Islet precursor cell (in vitro differentiated cells): Measurements from ENCODE around the gene CREB1.
A peak's percentile ranks its signal among the peaks of the same experiment; 100 is the strongest.
"Not testable (repeated sequence)": the region's sequence is repeated elsewhere in the genome, so short reads cannot be mapped to it uniquely, and the experiment has no call there.

Experiments
- DNase-seq: peaks from one replicate; pipeline ENCODE4 v3.0.0-alpha.2; 2018

Gene CREB1

DNA sequence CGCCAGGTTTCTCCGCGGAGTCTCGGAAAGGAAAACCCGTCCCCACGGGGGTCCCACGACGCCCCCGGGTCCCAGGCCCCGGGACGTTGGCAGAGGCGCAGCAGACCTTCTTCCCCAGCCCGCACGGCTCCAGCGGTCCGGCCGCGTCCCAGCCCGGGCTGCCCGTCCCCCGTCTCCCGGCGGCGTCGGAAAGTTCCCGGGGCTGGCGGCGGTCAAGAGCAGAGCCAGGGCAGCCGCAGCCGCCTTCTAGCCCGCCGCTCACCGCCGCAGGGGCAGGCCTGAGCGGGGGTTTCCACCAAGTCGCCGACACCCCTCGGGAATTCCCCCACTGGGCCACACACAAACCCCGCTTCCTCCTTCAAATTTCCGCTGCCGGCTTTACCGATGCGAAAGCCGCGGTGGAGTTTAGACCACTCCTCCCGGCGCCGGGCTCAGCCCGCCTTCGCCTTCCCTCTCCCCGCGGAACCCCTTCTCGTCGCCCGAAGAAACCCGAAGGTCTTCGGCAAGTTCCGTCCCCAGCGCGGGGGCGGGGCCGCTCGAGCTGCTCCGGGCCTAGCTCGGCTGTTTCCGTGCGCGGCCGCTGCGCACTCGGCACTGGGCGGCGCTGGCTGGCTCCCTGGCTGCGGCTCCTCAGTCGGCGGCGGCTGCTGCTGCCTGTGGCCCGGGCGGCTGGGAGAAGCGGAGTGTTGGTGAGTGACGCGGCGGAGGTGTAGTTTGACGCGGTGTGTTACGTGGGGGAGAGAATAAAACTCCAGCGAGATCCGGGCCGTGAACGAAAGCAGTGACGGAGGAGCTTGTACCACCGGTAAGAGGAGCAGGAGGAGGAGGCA lies at the start of gene CREB1:
Gene CREB1, plus strand, starts transcription at position 633 of the 830 bp plus-strand sequence. CDS start 25,674 bp downstream, outside the sequence.
- DNase-seq, result peak; percentile 99

- DNase-seq, result no peak
Observed at GRCh38 chr2:207480521-207481040, 49.2 kb upstream of the CREB1 start.

DNA sequence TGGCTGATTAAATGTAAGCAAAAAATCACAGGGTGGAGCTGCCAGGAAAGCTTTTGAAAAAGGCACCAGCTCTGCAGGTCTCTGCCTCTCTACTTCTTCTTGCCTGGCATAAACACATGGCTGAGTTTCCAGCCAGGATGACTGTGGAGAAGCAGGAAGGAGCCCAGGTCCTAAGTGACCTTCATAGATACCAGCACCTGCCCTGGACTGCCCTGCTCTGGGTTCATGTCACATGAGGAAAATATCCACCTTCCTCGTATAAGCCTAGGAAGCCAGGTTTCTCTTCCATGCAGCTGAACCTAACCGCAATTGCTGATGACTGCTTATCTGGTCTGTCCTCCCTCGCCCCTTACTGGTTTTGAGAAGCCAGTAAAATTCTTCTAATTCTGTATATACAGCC lies 47.8 kb upstream of the CREB1 start:
- no peak for DNase-seq

DNA sequence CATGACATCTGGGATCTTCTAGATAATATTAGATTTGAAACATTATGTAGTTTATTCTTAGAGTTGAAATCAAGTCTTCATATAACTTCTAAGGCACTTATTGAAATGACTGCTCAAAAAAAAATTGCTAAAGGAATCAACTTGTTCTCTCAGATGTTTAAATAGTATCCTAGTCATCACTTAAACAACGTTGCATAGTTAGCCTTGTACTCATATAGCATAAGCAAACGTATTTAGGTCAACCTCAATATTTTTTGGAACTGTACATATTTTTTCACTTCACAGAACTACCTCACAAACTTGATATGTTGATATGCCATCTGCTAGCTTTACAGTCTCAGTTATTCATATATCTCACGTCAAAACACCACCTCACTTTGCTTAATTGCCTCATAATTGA lies 47.1 kb upstream of the CREB1 start:
- DNase-seq, result no peak

GRCh38 chr2:207483066-207483465 lies 46.7 kb upstream of the CREB1 start:
- DNase-seq, result no peak

GRCh38 chr2:207483477-207483876 lies 46.3 kb upstream of the CREB1 start:
- DNase-seq, result no peak

GRCh38 chr2:207484444-207485391 lies 45.0 kb upstream of the CREB1 start:
- no peak for DNase-seq

DNA sequence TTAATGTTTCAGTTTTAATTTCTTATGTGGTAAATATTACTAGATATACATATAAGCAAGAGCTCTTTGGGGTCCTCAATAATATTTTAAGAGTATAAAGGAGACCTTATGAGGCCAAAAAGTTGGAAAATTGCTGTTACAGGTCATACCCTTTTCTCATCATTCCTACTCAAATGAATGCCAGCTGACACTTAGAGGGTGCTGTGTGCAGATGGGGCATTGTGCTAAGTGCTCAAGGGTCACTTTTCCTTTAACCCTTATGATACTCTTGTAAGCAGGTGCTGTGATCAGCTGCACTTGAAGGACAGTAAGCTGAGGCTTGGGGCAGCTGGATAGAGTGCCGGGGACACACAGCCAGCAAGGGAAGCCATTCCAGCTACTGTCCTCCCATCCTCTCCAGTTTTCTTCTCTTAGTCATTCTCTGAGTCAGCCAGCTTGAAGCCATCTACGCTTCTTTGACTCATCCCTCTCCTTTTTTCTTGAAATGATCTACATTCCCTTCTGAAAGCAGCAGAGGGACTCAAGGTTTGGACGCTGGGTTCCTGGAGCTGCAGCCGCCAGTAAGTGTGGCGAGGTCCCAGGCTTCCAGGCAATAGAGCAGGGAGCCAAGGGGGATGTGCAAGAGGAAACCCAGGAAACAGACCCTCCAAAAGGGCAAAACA lies 42.0 kb upstream of the CREB1 start:
- peak; percentile 86 for DNase-seq

DNA sequence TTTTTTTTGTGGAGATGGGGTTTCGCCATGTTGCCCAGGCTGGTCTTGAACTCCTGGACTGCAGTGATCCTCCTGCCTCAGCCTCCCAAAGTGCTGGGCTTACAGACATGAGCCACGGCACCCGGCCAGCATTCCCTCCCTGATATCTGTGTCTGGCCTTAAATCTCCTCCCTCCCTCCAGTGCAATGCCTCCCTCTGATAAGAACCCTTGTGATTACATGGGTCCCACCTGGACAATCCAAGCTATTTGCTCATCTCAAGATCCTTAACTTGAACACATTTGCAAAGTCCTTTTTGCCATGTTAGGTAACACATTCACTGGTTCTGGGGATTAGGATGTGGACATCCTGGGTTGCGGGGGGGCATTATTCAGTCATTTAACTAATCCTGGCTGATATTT lies 40.5 kb upstream of the CREB1 start:
- DNase-seq, result no peak

- no peak for DNase-seq
Observed at GRCh38 chr2:207490441-207490840, 39.3 kb upstream of the CREB1 start.

GRCh38 chr2:207491086-207491485 lies 38.7 kb upstream of the CREB1 start:
- peak; percentile 63 for DNase-seq

DNA sequence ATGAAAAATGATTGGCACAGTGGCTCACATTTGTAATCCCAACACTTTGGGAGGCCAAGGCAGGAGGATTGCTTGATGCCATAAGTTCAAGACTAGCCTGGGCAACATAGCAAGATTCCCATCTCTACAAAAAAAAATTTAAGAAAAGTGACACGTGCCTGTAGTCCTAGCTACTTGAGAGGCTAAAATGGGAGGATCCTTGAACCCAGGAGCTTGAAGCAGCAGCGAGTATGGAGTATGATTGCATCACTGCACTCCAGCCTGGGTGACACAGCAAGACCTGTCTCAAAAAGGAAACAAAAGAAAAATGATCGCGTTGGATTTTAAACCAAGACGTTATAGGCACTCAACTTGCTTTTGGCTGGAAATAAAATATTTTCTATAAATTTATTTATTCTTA lies 37.8 kb upstream of the CREB1 start:
- no peak for DNase-seq

DNA sequence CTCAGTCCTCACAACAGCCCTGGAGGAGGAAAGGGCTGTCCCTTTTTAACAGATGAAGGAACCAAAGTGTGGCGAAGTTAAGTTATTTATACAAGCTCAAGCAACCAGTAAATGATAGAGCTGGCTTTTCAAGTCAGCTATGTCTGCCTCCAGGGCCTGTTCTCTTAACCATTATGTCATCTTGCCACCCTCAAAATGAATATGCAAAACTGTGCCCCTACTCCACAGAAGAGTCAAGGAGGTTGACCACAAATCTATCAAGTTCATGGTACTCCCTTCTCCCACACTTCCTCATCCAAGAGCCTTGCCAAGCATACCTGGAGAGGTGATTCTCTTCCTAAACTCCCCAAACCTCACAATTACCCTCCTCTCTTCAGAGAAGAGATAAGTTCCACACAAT lies 37.3 kb upstream of the CREB1 start:
- no peak for DNase-seq

DNA sequence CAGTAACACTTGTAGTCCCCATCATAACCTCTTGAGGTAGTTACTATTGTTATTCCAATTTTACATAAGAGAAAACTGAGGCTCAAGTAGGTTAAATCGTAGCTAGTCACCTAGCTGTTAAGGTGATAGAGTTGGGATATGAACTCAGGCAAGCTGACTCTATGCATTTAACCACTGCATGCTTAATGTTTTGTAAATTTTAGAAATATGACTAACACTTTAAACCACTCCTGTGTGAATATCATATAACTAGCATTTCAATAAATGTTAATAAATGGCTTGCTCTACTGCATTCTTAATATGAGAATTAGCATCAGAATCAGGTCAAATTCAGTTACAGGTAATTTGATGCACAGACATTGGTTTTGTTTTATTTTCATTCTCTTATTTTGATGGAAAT lies 35.6 kb upstream of the CREB1 start:
- no peak for DNase-seq

DNA sequence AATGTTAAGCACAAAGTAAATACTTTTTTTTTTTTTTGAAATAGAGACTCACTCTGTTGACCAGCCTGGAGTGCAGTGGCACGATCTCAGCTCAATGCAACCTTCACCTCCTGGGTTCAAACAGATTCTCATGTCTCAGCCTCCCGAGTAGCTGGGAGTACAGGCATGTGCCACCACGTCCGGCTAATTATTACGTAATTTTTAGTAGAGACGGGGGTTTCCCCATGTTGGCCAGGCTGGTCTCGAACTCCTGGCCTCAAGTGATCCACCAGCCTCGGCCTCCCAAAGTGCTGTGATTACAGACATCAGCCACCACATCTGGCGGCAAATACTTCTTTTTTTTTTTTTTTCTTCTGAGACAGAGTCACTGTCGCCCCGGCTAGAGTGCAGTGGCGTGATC lies 32.8 kb upstream of the CREB1 start:
- not testable (repeated sequence) for DNase-seq

DNA sequence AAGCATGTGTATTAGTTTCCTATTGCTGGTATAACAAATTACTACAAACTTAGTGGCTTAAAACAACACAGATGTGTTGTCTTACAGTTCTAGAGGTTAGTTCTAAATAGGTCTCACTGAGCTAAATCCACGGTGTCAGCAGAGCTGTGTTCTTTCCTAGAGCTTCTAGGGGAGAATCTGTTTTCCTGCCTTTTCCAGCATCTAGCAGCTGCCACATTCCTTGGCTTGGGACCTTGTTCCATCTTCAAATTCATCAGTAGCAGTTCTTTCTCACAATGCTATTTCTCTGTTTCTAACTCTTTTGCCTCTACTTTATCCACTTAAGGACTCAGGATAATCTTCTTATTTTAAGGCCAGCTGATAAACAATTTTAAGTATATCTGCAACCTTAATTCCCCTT lies 32.2 kb upstream of the CREB1 start:
- DNase-seq, result no peak

GRCh38 chr2:207498427-207498826 lies 31.3 kb upstream of the CREB1 start:
- DNase-seq, result no peak

DNA sequence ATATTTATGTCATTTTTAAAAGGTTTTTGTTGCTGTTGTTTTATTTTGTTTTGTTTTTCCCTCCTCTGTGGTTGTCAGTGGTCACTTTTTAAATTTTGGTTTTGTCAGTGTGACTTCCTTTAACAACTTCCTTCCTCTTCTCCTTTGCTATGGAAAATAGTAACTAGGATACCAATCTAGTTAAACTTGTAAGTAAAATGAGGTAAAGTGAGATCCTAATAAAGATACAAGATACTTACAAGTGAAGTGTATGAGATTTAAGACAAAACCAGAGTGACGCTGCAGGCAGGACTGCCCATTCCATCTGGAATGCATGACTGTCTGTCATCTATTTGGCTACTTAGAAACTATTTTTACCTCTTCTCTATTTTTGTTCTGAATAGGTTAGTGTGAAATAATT lies 30.6 kb upstream of the CREB1 start:
- DNase-seq, result no peak

DNA sequence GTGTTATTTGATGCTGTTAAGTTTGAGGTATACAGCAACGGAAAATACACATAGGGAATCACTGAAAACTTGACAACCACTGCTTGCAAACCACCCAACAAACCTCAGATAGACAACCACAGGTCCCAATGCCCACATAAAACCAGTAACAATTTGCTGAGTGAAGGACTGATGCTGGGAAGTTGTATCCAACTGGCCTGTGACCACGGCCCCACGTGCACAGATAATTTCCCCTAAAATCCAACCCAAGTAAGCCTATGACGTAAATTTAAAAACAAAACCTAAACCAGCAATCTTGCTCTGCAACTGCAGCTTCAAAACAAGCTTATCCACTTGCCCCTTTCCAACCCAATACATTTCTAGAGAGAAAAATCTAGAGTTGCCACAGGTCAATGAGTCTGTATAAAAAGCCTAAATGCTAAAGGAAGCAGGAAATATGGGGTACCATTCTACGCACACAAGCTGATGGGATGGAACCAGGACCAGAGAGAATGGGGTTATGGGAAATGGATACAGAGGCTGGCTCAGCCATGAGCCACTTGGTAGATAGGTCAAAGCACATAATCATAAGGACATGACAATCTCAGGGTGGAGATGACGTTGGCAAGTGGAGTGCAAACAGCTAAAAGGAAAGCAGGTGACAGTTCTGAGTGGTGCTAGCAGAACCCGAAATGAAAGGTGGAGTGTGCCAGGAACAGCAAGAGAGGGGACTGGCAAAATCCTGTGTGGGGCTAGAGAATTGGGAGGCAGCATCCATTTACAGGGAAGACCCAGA lies 27.8 kb upstream of the CREB1 start:
- DNase-seq, result no peak

DNA sequence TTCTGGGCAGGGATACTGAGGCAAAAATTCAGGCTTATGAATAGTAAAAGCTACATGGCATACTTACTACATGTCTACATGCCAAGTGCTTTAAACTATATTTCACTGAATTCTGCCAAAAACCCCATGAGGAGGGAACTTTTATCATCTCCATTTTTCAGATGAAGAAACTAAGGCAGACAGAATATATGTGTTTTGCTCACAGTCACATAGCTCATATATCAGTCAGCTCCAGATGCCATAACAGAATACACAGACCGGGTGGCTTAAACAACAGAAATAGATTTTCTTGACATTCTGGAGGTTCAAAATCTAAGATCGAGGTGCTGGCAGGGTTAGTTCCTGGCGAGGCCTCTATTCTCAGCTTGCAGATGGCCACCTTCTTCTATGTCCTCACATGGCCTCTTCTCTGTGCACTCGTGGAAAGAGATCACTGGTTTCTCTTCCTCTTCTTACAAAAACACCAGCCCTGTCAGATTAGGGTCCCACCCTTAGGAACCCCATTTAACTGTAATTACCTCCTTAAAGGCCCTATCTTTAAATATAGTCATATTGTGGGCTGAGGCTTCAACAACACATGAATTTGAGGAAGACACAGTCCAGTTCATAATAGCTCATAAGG lies 27.1 kb upstream of the CREB1 start:
- no peak for DNase-seq

GRCh38 chr2:207503234-207503633 lies 26.5 kb upstream of the CREB1 start:
- no peak for DNase-seq
